ENCODE data around the gene ZNF354C.

The ZNF354C gene

DNA sequence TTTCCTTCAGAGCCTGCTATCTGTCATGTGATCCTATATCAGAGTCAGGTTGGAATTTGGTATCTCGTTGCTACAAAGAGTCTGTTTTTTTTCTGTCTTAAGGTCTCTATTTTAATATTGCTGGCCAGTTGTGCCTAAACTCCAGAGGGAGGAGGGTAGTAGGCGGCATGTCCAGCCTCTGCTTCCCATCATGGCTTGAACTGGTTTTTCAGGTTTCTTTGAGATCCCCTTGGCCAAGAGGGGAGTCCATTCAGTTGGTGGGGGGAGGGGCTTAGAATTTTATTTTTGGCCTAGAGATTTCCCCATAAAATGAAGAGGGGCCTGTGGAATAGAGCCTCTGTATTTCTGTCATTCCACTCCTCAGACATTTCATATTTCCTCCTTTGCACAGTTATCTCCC, 15.4 kb upstream of the ZNF354C start:
- Histone ChIP-seq H3K14ac (ENCODE audit: low read length in 2 of 2) (no peak overlapping the region), H2BK5ac (ENCODE audit: low read depth, low read length, poor library complexity, severe bottlenecking) (no peak overlapping the region), H3K27me3 (ENCODE audit: control insufficient read depth in 1 of 2, insufficient read depth in 1 of 2, low read length in 2 of 2) (no peaks in the 10 kb centered on the region), H3K23ac (ENCODE audit: low read length in 2 of 2) (no peak overlapping the region), H3K4ac (ENCODE audit: low read depth in 1 of 2, low read length in 2 of 2) (no peak overlapping the region), H3K79me1 (replicated peaks; ENCODE audit: low read length, poor library complexity, severe bottlenecking) (no peaks in the 10 kb centered on the region), H3K4me3 (ENCODE audit: insufficient read depth in 1 of 2, low read depth in 1 of 2, low read length in 2 of 2) (no peak overlapping the region), H2BK120ac (ENCODE audit: low read depth, low read length) (no peak overlapping the region), H3K9ac (ENCODE audit: low read length) (no peak overlapping the region), H3K9me3 (ENCODE audit: control insufficient read depth, low read length) (peaks cover 43% of the 10 kb centered on the region), H3K27ac (ENCODE audit: low read length, poor library complexity, severe bottlenecking) (no peak overlapping the region), H2BK15ac (ENCODE audit: low read depth, poor library complexity, severe bottlenecking) (no peak overlapping the region), H2BK12ac (ENCODE audit: low read length in 2 of 2) (no peak overlapping the region), H4K91ac (ENCODE audit: low read length) (no peak overlapping the region), H3K18ac (ENCODE audit: low read depth in 1 of 2, low read length in 2 of 2) (no peak overlapping the region), H3K4me2 (ENCODE audit: low read length, poor library complexity, severe bottlenecking) (no peak overlapping the region), H2AK5ac (ENCODE audit: low read length, severe bottlenecking) (no peak overlapping the region), H4K8ac (ENCODE audit: low read length) (no peak overlapping the region), H3K4me1 (ENCODE audit: control insufficient read depth, insufficient read depth, low read depth, low read length) (no peaks in the 10 kb centered on the region), H3K36me3 (ENCODE audit: control insufficient read depth in 1 of 2, insufficient read depth in 2 of 2, low read depth in 1 of 2, low read length in 2 of 2) (no peaks in the 10 kb centered on the region), H2AFZ (ENCODE audit: low read depth, low read length) (no peak overlapping the region)
- whole genome bisulfite sequencing, result 78% methylated on average over 2 of the region's 2 CpGs
- DNase-seq, result no peak

DNA sequence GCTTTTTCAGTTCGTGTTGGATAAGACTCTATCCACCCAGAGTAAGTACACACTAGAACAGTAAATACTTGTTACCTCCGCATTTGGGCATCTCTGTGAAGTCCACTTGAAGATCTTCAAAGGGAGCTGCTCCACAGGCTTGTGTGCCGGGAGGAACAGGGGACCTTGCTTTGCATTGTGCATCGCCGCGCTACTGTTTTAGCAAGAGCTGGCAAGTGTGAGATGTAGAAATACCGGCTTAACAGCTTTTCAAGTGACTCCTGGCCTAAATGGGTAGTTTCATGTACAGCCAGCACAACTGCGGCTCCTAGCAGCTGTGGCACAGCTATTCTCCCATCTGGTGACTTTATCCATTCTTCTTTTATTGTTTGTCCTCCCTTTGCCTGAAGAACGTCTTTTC, 8.4 kb upstream of the ZNF354C start:
- Histone ChIP-seq H3K14ac (ENCODE audit: low read length in 2 of 2) (no peak overlapping the region), H3K4ac (ENCODE audit: low read depth in 1 of 2, low read length in 2 of 2) (no peak overlapping the region), H3K4me2 (ENCODE audit: low read length, poor library complexity, severe bottlenecking) (no peak overlapping the region), H2BK120ac (ENCODE audit: low read depth, low read length) (no peak overlapping the region), H3K79me1 (replicated peaks; ENCODE audit: low read length, poor library complexity, severe bottlenecking) (no peaks in the 10 kb centered on the region), H2AFZ (ENCODE audit: low read depth, low read length) (no peak overlapping the region), H2AK5ac (ENCODE audit: low read length, severe bottlenecking) (no peak overlapping the region), H3K23ac (ENCODE audit: low read length in 2 of 2) (no peak overlapping the region), H4K91ac (ENCODE audit: low read length) (no peak overlapping the region), H3K4me1 (ENCODE audit: control insufficient read depth, insufficient read depth, low read depth, low read length) (no peaks in the 10 kb centered on the region), H3K4me3 (ENCODE audit: insufficient read depth in 1 of 2, low read depth in 1 of 2, low read length in 2 of 2) (no peak overlapping the region), H3K9ac (ENCODE audit: low read length) (no peak overlapping the region), H3K9me3 (ENCODE audit: control insufficient read depth, low read length) (peaks cover 47% of the 10 kb centered on the region), H2BK15ac (ENCODE audit: low read depth, poor library complexity, severe bottlenecking) (no peak overlapping the region), H2BK5ac (ENCODE audit: low read depth, low read length, poor library complexity, severe bottlenecking) (no peak overlapping the region), H2BK12ac (ENCODE audit: low read length in 2 of 2) (no peak overlapping the region), H3K27me3 (ENCODE audit: control insufficient read depth in 1 of 2, insufficient read depth in 1 of 2, low read length in 2 of 2) (no peaks in the 10 kb centered on the region), H3K27ac (ENCODE audit: low read length, poor library complexity, severe bottlenecking) (no peak overlapping the region), H4K8ac (ENCODE audit: low read length) (no peak overlapping the region), H3K18ac (ENCODE audit: low read depth in 1 of 2, low read length in 2 of 2) (no peak overlapping the region), H3K36me3 (ENCODE audit: control insufficient read depth in 1 of 2, insufficient read depth in 2 of 2, low read depth in 1 of 2, low read length in 2 of 2) (no peaks in the 10 kb centered on the region)
- DNase-seq, result no peak
- WGBS, result 80% methylated on average over 9 of the region's 9 CpGs

DNA sequence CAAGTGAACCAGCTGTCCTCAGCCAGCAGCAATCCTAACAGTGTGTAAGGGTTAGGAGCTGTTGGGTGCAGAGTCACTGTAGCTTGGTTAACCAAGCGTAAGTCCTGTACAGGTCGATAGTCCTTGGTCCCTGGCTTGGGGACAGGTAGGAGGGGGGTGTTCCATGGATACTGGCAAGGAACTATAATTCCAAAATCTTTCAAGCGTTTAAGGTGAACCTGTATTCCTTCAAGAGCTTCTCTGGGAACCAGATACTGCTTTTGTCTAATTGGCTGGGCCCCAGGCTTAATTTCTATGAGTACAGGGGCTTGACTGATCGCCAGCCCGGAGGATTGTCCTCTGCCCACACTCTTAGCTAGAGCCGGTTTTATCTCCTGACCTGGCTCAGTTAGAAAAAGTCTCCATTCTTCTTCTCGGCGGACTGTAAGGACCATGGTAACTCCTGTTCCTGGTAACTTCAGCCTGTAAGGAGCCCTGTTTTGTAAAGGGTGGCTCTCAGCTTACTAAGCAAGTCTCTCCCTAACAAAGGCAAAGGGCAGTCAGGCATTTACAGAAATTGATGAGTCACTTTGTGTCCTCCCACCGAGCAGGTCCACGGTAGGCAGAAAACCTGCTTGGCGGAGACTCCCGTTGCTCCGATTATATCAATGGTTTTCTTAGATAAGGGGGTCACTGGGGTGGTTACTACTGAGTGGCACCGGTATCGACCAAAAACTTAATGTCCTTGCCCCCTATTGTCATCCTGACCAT, 6.0 kb upstream of the ZNF354C start:
- no peak overlapping the region for H3K18ac ChIP-seq (ENCODE audit: low read depth in 1 of 2, low read length in 2 of 2)

DNA sequence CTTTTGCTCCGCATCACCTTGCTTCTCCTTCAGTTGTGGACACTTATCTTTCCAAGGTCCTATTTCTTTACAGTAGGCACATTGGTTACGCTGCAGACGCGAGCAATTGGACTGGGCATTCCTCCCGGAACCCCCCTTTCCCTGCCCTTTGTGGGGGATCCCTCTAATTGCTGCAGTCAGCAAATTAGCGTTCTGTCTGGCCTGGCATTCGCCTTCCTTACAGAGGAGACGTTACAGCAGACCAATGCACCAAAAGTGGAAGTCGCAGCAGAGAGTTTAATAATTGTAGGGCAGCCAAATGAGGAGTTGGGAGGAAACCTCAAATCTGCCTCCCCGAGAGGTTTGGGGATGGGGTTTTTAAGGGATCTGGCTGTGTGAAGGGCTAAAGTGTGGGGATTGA, 5.3 kb upstream of the ZNF354C start:
- Histone ChIP-seq H2AFZ (ENCODE audit: low read depth, low read length) (no peak overlapping the region), H4K91ac (ENCODE audit: low read length) (no peak overlapping the region), H3K18ac (ENCODE audit: low read depth in 1 of 2, low read length in 2 of 2) (no peak overlapping the region), H2AK5ac (ENCODE audit: low read length, severe bottlenecking) (no peak overlapping the region), H3K9me3 (ENCODE audit: control insufficient read depth, low read length) (peaks cover 36% of the 10 kb centered on the region), H3K27me3 (ENCODE audit: control insufficient read depth in 1 of 2, insufficient read depth in 1 of 2, low read length in 2 of 2) (no peaks in the 10 kb centered on the region), H3K14ac (ENCODE audit: low read length in 2 of 2) (no peak overlapping the region), H4K8ac (ENCODE audit: low read length) (no peak overlapping the region), H2BK12ac (ENCODE audit: low read length in 2 of 2) (no peak overlapping the region), H2BK5ac (ENCODE audit: low read depth, low read length, poor library complexity, severe bottlenecking) (no peak overlapping the region), H3K4me3 (ENCODE audit: insufficient read depth in 1 of 2, low read depth in 1 of 2, low read length in 2 of 2) (no peak overlapping the region), H3K4me2 (ENCODE audit: low read length, poor library complexity, severe bottlenecking) (no peak overlapping the region), H2BK15ac (ENCODE audit: low read depth, poor library complexity, severe bottlenecking) (no peak overlapping the region), H2BK120ac (ENCODE audit: low read depth, low read length) (no peak overlapping the region), H3K9ac (ENCODE audit: low read length) (no peak overlapping the region), H3K79me1 (replicated peaks; ENCODE audit: low read length, poor library complexity, severe bottlenecking) (no peaks in the 10 kb centered on the region), H3K4me1 (ENCODE audit: control insufficient read depth, insufficient read depth, low read depth, low read length) (no peaks in the 10 kb centered on the region), H3K27ac (ENCODE audit: low read length, poor library complexity, severe bottlenecking) (no peak overlapping the region), H3K36me3 (ENCODE audit: control insufficient read depth in 1 of 2, insufficient read depth in 2 of 2, low read depth in 1 of 2, low read length in 2 of 2) (no peaks in the 10 kb centered on the region), H3K23ac (ENCODE audit: low read length in 2 of 2) (no peak overlapping the region), H3K4ac (ENCODE audit: low read depth in 1 of 2, low read length in 2 of 2) (no peak overlapping the region)
- DNase-seq, result no peak
- WGBS, result 74% methylated on average over 10 of the region's 10 CpGs

More for the DNA sequence above, 6.0 kb upstream of the ZNF354C start:
- Histone ChIP-seq H3K9me3 (ENCODE audit: control insufficient read depth, low read length) (peaks cover 36% of the 10 kb centered on the region), H3K4ac (ENCODE audit: low read depth in 1 of 2, low read length in 2 of 2) (no peak overlapping the region), H3K36me3 (ENCODE audit: control insufficient read depth in 1 of 2, insufficient read depth in 2 of 2, low read depth in 1 of 2, low read length in 2 of 2) (no peaks in the 10 kb centered on the region), H3K9ac (ENCODE audit: low read length) (no peak overlapping the region), H3K27ac (ENCODE audit: low read length, poor library complexity, severe bottlenecking) (no peak overlapping the region), H2BK120ac (ENCODE audit: low read depth, low read length) (no peak overlapping the region), H3K27me3 (ENCODE audit: control insufficient read depth in 1 of 2, insufficient read depth in 1 of 2, low read length in 2 of 2) (no peaks in the 10 kb centered on the region), H4K8ac (ENCODE audit: low read length) (no peak overlapping the region), H3K4me1 (ENCODE audit: control insufficient read depth, insufficient read depth, low read depth, low read length) (no peaks in the 10 kb centered on the region), H2BK15ac (ENCODE audit: low read depth, poor library complexity, severe bottlenecking) (no peak overlapping the region), H3K4me3 (ENCODE audit: insufficient read depth in 1 of 2, low read depth in 1 of 2, low read length in 2 of 2) (no peak overlapping the region), H3K79me1 (replicated peaks; ENCODE audit: low read length, poor library complexity, severe bottlenecking) (no peaks in the 10 kb centered on the region), H2AFZ (ENCODE audit: low read depth, low read length) (no peak overlapping the region), H4K91ac (ENCODE audit: low read length) (no peak overlapping the region), H2BK5ac (ENCODE audit: low read depth, low read length, poor library complexity, severe bottlenecking) (no peak overlapping the region), H3K23ac (ENCODE audit: low read length in 2 of 2) (no peak overlapping the region), H2BK12ac (ENCODE audit: low read length in 2 of 2) (no peak overlapping the region), H3K14ac (ENCODE audit: low read length in 2 of 2) (no peak overlapping the region), H3K4me2 (ENCODE audit: low read length, poor library complexity, severe bottlenecking) (no peak overlapping the region), H2AK5ac (ENCODE audit: low read length, severe bottlenecking) (no peak overlapping the region)
- WGBS, result 83% methylated on average over 15 of the region's 15 CpGs
- no peak for DNase-seq

Measured in mesenchymal stem cell (in vitro differentiated cells and primary cell).